ENCODE data around the gene ZNF385B.

The ZNF385B gene

GRCh38 chr2:179686718-179687342 lies 174.6 kb downstream of the ZNF385B start:
- TF ChIP-seq CTCF (conservative IDR thresholded peaks at IDR 0.05): no peak
- H3K27ac ChIP-seq: no peak overlapping the region

- H3K27ac ChIP-seq: no peak overlapping the region
- no peak for TF ChIP-seq CTCF (conservative IDR thresholded peaks at IDR 0.05)
These were observed 175.3 kb downstream of the ZNF385B start for GRCh38 chr2:179686069-179686468.

GRCh38 chr2:179685146-179685545 lies 176.3 kb downstream of the ZNF385B start:
- no peak for TF ChIP-seq CTCF (conservative IDR thresholded peaks at IDR 0.05)
- H3K27ac ChIP-seq: no peak overlapping the region

GRCh38 chr2:179682756-179683155 lies 178.7 kb downstream of the ZNF385B start:
- peak overlapping the region; percentile 96 for H3K27ac ChIP-seq
- no peak for TF ChIP-seq CTCF (conservative IDR thresholded peaks at IDR 0.05)

- TF ChIP-seq CTCF (conservative IDR thresholded peaks at IDR 0.05): no peak
- H3K27ac ChIP-seq: peak overlapping the region; percentile 96
These were observed 183.5 kb downstream of the ZNF385B start for GRCh38 chr2:179677746-179678505.

GRCh38 chr2:179677077-179677688 lies 184.2 kb downstream of the ZNF385B start:
- peak overlapping the region; percentile 96 for H3K27ac ChIP-seq
- TF ChIP-seq CTCF (conservative IDR thresholded peaks at IDR 0.05): no peak

GRCh38 chr2:179675435-179675834 lies 186.0 kb downstream of the ZNF385B start:
- H3K27ac ChIP-seq: peak overlapping the region; percentile 96
- no peak for TF ChIP-seq CTCF (conservative IDR thresholded peaks at IDR 0.05)

All from VCaP (cell line).